H1 (cell line): ENCODE results near the gene LRP11. TPM values are rescaled to one million over a fixed set of nuclear protein-coding genes. Genes with fewer than 3 reads are reported as not detected.

ENCODE experiments used
- MAFK ChIP-seq: IDR thresholded peaks from 2 replicates; pipeline ENCODE4 v1.6.1; 2012; ENCODE audit warnings: low read depth, mild to moderate bottlenecking, improper control_type of control experiment, low read length
- PHF8 ChIP-seq: fragments of 200-600 bp; sonication (generic); conservative IDR thresholded peaks from 2 replicates; pipeline ENCODE4 v1.7.1; 2012; ENCODE audit warnings: low read depth, mild to moderate bottlenecking, inconsistent platforms, low read length, moderate library complexity
- RNF2 ChIP-seq: fragments of 200-900, 300-1000 bp; sonication (generic); IDR thresholded peaks from 2 replicates; pipeline ENCODE4 v1.7.1; 2016; ENCODE audit warnings: borderline replicate concordance, low read depth, mild to moderate bottlenecking, antibody characterized with exemption, low read length; ENCODE audit not compliant: poor library complexity, severe bottlenecking; ENCODE audit errors: missing control alignments
- polyA plus RNA-seq, 7 experiments: library from polyadenylated mRNA; depleted of rRNA in 3 of 7; stranded (reverse) in 5 of 7; unstranded in 2 of 7; fragments of >200 nt in 5 of 7; fragments of 200-250 nt in 2 of 7; gene quantifications; 1 replicate in 5 of 7; 2 replicates in 1 of 7; 4 replicates in 1 of 7; pipeline versions ENCODE4 v1.2.1 to v1.2.3, GENCODE V29; 2011 to 2013; ENCODE audit warnings: missing spikeins in 2 of 7, mixed read lengths in 2 of 7
- total RNA-seq: library from RNA; stranded (reverse); fragmentation: NEBNext Ultra II Directional; extraction: Animal tissue kit (Norgen Biotek cat#: 25700); gene quantifications from 2 replicates; pipeline ENCODE4 v1.2.1, GENCODE V29; 2021
- TF ChIP-seq, protein P1 (sequence below): IDR thresholded peaks from 2 replicates; pipeline ENCODE4 v1.6.1; 2012; ENCODE audit warnings: low read length, inconsistent platforms

The LRP11 gene
- total and polyA plus RNA-seq, 2 of the 8 experiments (the other 6 are each of a cell fraction or from before 2014, with no cell fraction given): 11.0 to 20.0 TPM

DNA sequence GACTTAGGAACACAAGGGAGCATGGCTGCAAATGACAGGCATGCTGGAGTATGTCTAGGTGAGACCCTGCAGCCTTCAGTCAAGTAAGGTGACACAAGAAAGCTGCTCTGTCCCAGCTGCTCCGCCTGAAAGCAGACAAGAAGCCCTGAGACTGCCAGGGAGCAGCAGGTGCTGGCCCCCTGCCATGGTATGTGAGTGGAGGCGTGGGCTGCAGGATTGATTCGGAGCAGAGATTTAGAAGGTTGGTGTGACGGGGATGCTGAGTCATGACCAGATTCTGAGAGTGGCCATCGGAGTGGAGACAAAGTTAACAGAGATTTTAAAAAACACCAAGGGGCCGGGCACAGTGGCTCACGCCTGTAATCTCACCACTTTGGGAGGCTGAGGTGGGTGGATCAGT is 17.8 kb downstream of the LRP11 start (continued):
- TF ChIP-seq RNF2 (no peak), PHF8 (no peak), MAFK (no peak)
- TF ChIP-seq, protein P1, sequence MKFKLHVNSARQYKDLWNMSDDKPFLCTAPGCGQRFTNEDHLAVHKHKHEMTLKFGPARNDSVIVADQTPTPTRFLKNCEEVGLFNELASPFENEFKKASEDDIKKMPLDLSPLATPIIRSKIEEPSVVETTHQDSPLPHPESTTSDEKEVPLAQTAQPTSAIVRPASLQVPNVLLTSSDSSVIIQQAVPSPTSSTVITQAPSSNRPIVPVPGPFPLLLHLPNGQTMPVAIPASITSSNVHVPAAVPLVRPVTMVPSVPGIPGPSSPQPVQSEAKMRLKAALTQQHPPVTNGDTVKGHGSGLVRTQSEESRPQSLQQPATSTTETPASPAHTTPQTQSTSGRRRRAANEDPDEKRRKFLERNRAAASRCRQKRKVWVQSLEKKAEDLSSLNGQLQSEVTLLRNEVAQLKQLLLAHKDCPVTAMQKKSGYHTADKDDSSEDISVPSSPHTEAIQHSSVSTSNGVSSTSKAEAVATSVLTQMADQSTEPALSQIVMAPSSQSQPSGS: no peak
